GM12878 (cell line): Measurements from ENCODE around the gene RBPJ. TPM values are rescaled to one million over a fixed set of nuclear protein-coding genes. Genes with fewer than 3 reads are reported as not detected.

Experiments
- ATAC-seq: fragments of 200-7000 bp; cut with Tn5 transposase; 3 replicates; pipeline ENCODE4 v1.9.1; 2020; ENCODE audit warnings: mild to moderate bottlenecking, moderate library complexity
- BruUV-seq: library from RNA; stranded (reverse); fragments of 400-500 nt; replicated peaks from 2 replicates; lab custom pipeline; 2021; lab: Mats Ljungman, UMichigan
- CTCF ChIA-PET: fragments of 300-600 bp; sonication (Branson Sonifier 250); formaldehyde crosslinking; extraction: SDS; loops from one replicate; lab custom pipeline; 2021; ENCODE audit warnings: inconsistent platforms; lab: Yijun Ruan, JAX
- POLR2A ChIA-PET: fragments of 350-600 bp; formaldehyde crosslinking; extraction: SDS; loops from one replicate; lab custom pipeline; 2021; ENCODE audit warnings: inconsistent platforms; lab: Charles Lee
- RAD21 ChIA-PET: fragments of 300-600 bp; sonication (Branson Sonifier 250); formaldehyde crosslinking; loops from one replicate; lab custom pipeline; 2023; ENCODE audit warnings: antibody characterized with exemption; ENCODE audit not compliant: unreplicated experiment; lab: Charles Lee
- SMC1A ChIA-PET: fragments of 300-600 bp; sonication (Branson Sonifier 250); formaldehyde crosslinking; loops from one replicate; lab custom pipeline; 2023; ENCODE audit not compliant: unreplicated experiment, uncharacterized antibody; lab: Charles Lee
- DNase-seq: peaks from one replicate; pipeline ENCODE4 v3.0.0-alpha.2; 2011; ENCODE audit warnings: low read depth, low spot score
- FAIRE-seq: peaks from 3 replicates; lab custom pipeline; 2011; peaks lifted over from hg19 to GRCh38; lab: Jason Lieb, UNC
- H2AFZ ChIP-seq: 2 replicates; pipeline ENCODE4 v1.6.0; 2011; ENCODE audit warnings: low read depth, low read length, control low read depth; ENCODE audit not compliant: control insufficient read depth
- H3K27ac ChIP-seq: 2 replicates; pipeline ENCODE4 v1.5.1; 2011; ENCODE audit warnings: control low read depth; ENCODE audit not compliant: control insufficient read depth, insufficient read depth
- H3K27me3 ChIP-seq, 2 experiments: replicated peaks in 1 of 2; 2 replicates each; pipeline versions ENCODE4 v1.6.0 to v1.6.1; 2011; ENCODE audit warnings: low read length in 1 of 2; ENCODE audit not compliant: control insufficient read depth in 2 of 2, insufficient read depth in 2 of 2
- H3K36me3 ChIP-seq, 2 experiments: 2 replicates each; pipeline ENCODE4 v1.5.1; 2011; ENCODE audit warnings: low read length in 1 of 2; ENCODE audit not compliant: control insufficient read depth in 2 of 2, insufficient read depth in 2 of 2
- H3K4me1 ChIP-seq: 2 replicates; pipeline ENCODE4 v1.6.1; 2011; ENCODE audit warnings: mild to moderate bottlenecking, low read length, moderate library complexity, mixed read lengths; ENCODE audit not compliant: control insufficient read depth, insufficient read depth
- H3K4me2 ChIP-seq: 2 replicates; pipeline ENCODE4 v1.6.0; 2011; ENCODE audit warnings: control low read depth; ENCODE audit not compliant: control insufficient read depth, insufficient read depth
- H3K4me3 ChIP-seq: fragments of 200-600 bp; sonication (generic); 2 replicates; pipeline ENCODE4 v1.5.1; 2016
- H3K79me2 ChIP-seq: 2 replicates; pipeline ENCODE4 v1.6.0; 2011; ENCODE audit warnings: low read length; ENCODE audit not compliant: control insufficient read depth, insufficient read depth
- H3K9ac ChIP-seq: 2 replicates; pipeline ENCODE4 v1.8.0; 2011; ENCODE audit warnings: low read length, control low read depth, mixed read lengths; ENCODE audit not compliant: control insufficient read depth, insufficient read depth
- H3K9me3 ChIP-seq: replicated peaks from 3 replicates; pipeline ENCODE4 v1.5.1; 2011; ENCODE audit warnings: mild to moderate bottlenecking, low read length; ENCODE audit not compliant: control insufficient read depth, insufficient read depth
- H4K20me1 ChIP-seq: 2 replicates; pipeline ENCODE4 v1.6.0; 2011; ENCODE audit not compliant: control insufficient read depth, insufficient read depth
- ATF3 ChIP-seq: IDR thresholded peaks from 2 replicates; pipeline ENCODE4 v1.6.1; 2011; ENCODE audit warnings: low read depth, mild to moderate bottlenecking, low read length, moderate library complexity, borderline replicate concordance; ENCODE audit errors: extremely low read depth
- BCL3 ChIP-seq: IDR thresholded peaks from 2 replicates; pipeline ENCODE4 v1.6.1; 2011; ENCODE audit warnings: borderline replicate concordance, low read depth, mild to moderate bottlenecking, moderate library complexity, low read length; ENCODE audit not compliant: insufficient read depth, poor library complexity, severe bottlenecking
- CEBPZ ChIP-seq: fragments of 150-350 bp; IDR thresholded peaks from 2 replicates; pipeline ENCODE4 v1.6.1; 2016; ENCODE audit warnings: low read depth, low read length
- CHD4 ChIP-seq: fragments of 200-600 bp; sonication (generic); IDR thresholded peaks from 2 replicates; pipeline ENCODE4 v1.6.1; 2016; ENCODE audit warnings: mild to moderate bottlenecking
- E2F4 ChIP-seq: IDR thresholded peaks from 2 replicates; pipeline ENCODE4 v1.6.1; 2012; ENCODE audit warnings: low read depth, low read length, improper control_type of control experiment
- FOS ChIP-seq: IDR thresholded peaks from 3 replicates; pipeline ENCODE4 v1.6.1; 2011; ENCODE audit warnings: borderline replicate concordance; ENCODE audit not compliant: insufficient read length; ENCODE audit errors: extremely low read depth
- IKZF2 ChIP-seq, 2 experiments: fragments of 450-650 bp; IDR thresholded peaks; 2 replicates each; pipeline ENCODE4 v1.6.1; 2017; ENCODE audit warnings: mild to moderate bottlenecking in 2 of 2, moderate library complexity in 2 of 2
- PAX5 ChIP-seq: IDR thresholded peaks from 2 replicates; pipeline ENCODE4 v1.6.1; 2011; ENCODE audit warnings: low read depth, low read length, borderline replicate concordance
- SKIL ChIP-seq: fragments of 450-650 bp; IDR thresholded peaks from 2 replicates; pipeline ENCODE4 v1.6.1; 2017; ENCODE audit warnings: mild to moderate bottlenecking, low read depth, inconsistent platforms; ENCODE audit not compliant: poor library complexity, severe bottlenecking
- SPI1 ChIP-seq: IDR thresholded peaks from 2 replicates; pipeline ENCODE4 v1.6.1; 2011; ENCODE audit warnings: low read depth, mild to moderate bottlenecking, low read length, moderate library complexity, borderline replicate concordance; ENCODE audit not compliant: insufficient read depth
- SRF ChIP-seq, 2 experiments: IDR thresholded peaks; 2 replicates each; pipeline ENCODE4 v1.6.1; 2011; ENCODE audit warnings: low read depth in 2 of 2, low read length in 2 of 2, mild to moderate bottlenecking in 1 of 2, moderate library complexity in 1 of 2
- TAF1 ChIP-seq: IDR thresholded peaks from 2 replicates; pipeline ENCODE4 v1.6.1; 2011; ENCODE audit warnings: mild to moderate bottlenecking, low read depth, low read length, borderline replicate concordance
- TCF3 ChIP-seq: IDR thresholded peaks from 2 replicates; pipeline ENCODE4 v1.6.1; 2012; ENCODE audit warnings: low read depth, mild to moderate bottlenecking, low read length, borderline replicate concordance; ENCODE audit not compliant: insufficient read depth
- WGBS: methylation state at CpG from one replicate; pipeline ENCODE4 v1.1.6; 2016; ENCODE audit warnings: low lambda C conversion rate; ENCODE audit not compliant: insufficient replicate concordance, insufficient coverage; ENCODE audit errors: missing lambda C conversion rate; 5-methylcytosine and 5-hydroxymethylcytosine counted together
- in situ Hi-C: fragments of 300-500 bp; cut with MboI; formaldehyde crosslinking; loops from 9 replicates; pipeline ENCODE4 v1.14.3; 2018; ENCODE audit warnings: mixed read lengths
- intact Hi-C: fragments of 100-400 bp; cut with micrococcal nuclease; formaldehyde crosslinking; loops from one replicate; pipeline ENCODE4 v1.14.2; 2022; ENCODE audit not compliant: unreplicated experiment
- polyA plus RNA-seq, 11 experiments: library from polyadenylated mRNA; depleted of rRNA in 4 of 11; unstranded in 6 of 11; stranded (reverse) in 5 of 11; fragments of >200 nt; fragmentation: Nextera tagmentation in 4 of 11; fragmentation: Illumina TruSeq in 1 of 11; extraction: Ambion mirVana in 4 of 11; extraction: Trizol in 1 of 11; gene quantifications; 1 replicate in 1 of 11; 2 replicates in 10 of 11; pipeline versions ENCODE4 v1.2.1 to v1.2.3, GENCODE V29; 2011 to 2016; ENCODE audit warnings: inconsistent platforms in 2 of 11, missing spikeins in 2 of 11, low read depth in 1 of 11
- total RNA-seq, 4 experiments: library from RNA; depleted of rRNA in 3 of 4; stranded (reverse); fragments of >200 nt in 3 of 4; fragmentation: Illumina TruSeq in 1 of 4; extraction: Trizol in 1 of 4; gene quantifications; 2 replicates each; pipeline versions ENCODE4 v1.2.1 to v1.2.3, GENCODE V29; 2013 to 2021

Gene RBPJ
- total and polyA plus RNA-seq, 10 of the 15 experiments (the other 5 are each of a cell fraction or from before 2014, with no cell fraction given): 24.5 to 87.6 (median 41.6) TPM

GRCh38 chr4:26375551-26375950 lies 54.7 kb downstream of the RBPJ start:
- no peaks in the 10 kb centered on the region for H3K36me3 ChIP-seq
- RAD21 ChIA-PET: interaction anchor here (0.6 kb wide), 1 partner anchor 63 kb away, joined by 3 read pairs; no protein-coding TSS in a partner anchor
- DNase-seq: no peak
- POLR2A ChIA-PET: interaction anchor here (0.6 kb wide), 1 partner anchor 417 kb away, joined by 3 read pairs; no protein-coding TSS in a partner anchor
- SMC1A ChIA-PET: interaction anchor here (0.9 kb wide), 1 partner anchor 32 kb away, joined by 3 read pairs; no protein-coding TSS in a partner anchor
- H3K27me3 ChIP-seq: no peaks in the 10 kb centered on the region
- H4K20me1 ChIP-seq: peaks cover 6% of the 10 kb centered on the region
- no peak for ATAC-seq
- 97% methylated on average over 6 of the region's 6 CpGs for WGBS
- no peak overlapping the region for H2AFZ ChIP-seq
- H3K27ac ChIP-seq: no peak overlapping the region
- H3K9me3 ChIP-seq: no peaks in the 10 kb centered on the region
- TF ChIP-seq PAX5 (no peak), FOS (no peak), SRF (IDR thresholded peaks at IDR 0.05; ENCODE audit: low read depth in 2 of 2, low read length in 2 of 2) (no peak), CEBPZ (no peak), TCF3 (no peak), BCL3 (no peak), E2F4 (no peak), TAF1 (no peak), SKIL (no peak), ATF3 (no peak), CHD4 (no peak), IKZF2 (IDR thresholded peaks at IDR 0.05) (no peak), SPI1 (no peak)
- intact Hi-C loops (no loop called here), in situ Hi-C loops (no loop called here)
- CTCF ChIA-PET: no interaction called here
- peaks cover 7% of the 10 kb centered on the region for H3K79me2 ChIP-seq
- no peak overlapping the region for H3K4me2 ChIP-seq
- FAIRE-seq: no peak
- BruUV-seq: no TSS peak
- no peak overlapping the region for H3K9ac ChIP-seq
- H3K4me1 ChIP-seq: peaks cover 19% of the 10 kb centered on the region
- no peak overlapping the region for H3K4me3 ChIP-seq
